Right atrium auricular region (tissue), 2 donors: ENCODE data around the gene ADAM33. TPM values are rescaled to one million over a fixed set of nuclear protein-coding genes. Genes with fewer than 3 reads are reported as not detected.

Source experiments
- DNase-seq: peaks from one replicate; pipeline ENCODE4 v3.0.0-alpha.2; 2019; ENCODE audit warnings: low spot score
- H3K27ac ChIP-seq, 2 donors: fragments of 200-600 bp; sonication (generic); 1 replicate in 1 of 2; 2 replicates in 1 of 2; pipeline ENCODE4 v1.5.1; 2016 to 2019
- H3K27me3 ChIP-seq, 2 donors: fragments of 200-600 bp; sonication (generic); one replicate each; pipeline versions ENCODE4 v1.5.1 to v1.6.0; 2017 to 2019
- H3K36me3 ChIP-seq: fragments of 200-600 bp; sonication (generic); one replicate; pipeline ENCODE4 v1.5.1; 2016
- H3K4me1 ChIP-seq, 2 donors: fragments of 200-600 bp; sonication (generic); one replicate each; pipeline versions ENCODE4 v1.5.1 to v1.6.0; 2017 to 2019
- H3K4me3 ChIP-seq, 2 donors: fragments of 200-600 bp; sonication (generic); 1 replicate in 1 of 2; 2 replicates in 1 of 2; pipeline ENCODE4 v1.5.1; 2017 to 2019; ENCODE audit warnings: mild to moderate bottlenecking in 1 of 2, moderate library complexity in 1 of 2
- H3K9me3 ChIP-seq, 2 donors: fragments of 200-600 bp; sonication (generic); one replicate each; pipeline ENCODE4 v1.5.1; 2019
- total RNA-seq, 2 donors: library from RNA; depleted of rRNA; stranded (reverse); fragments of >200 nt; gene quantifications; one replicate each; pipeline ENCODE4 v1.1.0, GENCODE V29; 2016
- TF ChIP-seq, protein P1 (sequence below), 2 donors: fragments of 200-600 bp; sonication (generic); IDR thresholded peaks; one replicate each; pipeline ENCODE4 v1.5.1; 2019; ENCODE audit warnings: antibody characterized with exemption in 2 of 2

Gene ADAM33
- total RNA-seq, 2 donors from 2014 or later = 9.7 to 13.8 TPM

- Histone ChIP-seq H3K4me3 (no peak overlapping the region), H3K27ac (no peak overlapping the region), H3K9me3 (no peaks in the 10 kb centered on the region), H3K36me3 (no peaks in the 10 kb centered on the region), H3K27me3 (no peaks in the 10 kb centered on the region), H3K4me1 (no peaks in the 10 kb centered on the region)
- DNase-seq = no peak
- TF ChIP-seq, protein P1, sequence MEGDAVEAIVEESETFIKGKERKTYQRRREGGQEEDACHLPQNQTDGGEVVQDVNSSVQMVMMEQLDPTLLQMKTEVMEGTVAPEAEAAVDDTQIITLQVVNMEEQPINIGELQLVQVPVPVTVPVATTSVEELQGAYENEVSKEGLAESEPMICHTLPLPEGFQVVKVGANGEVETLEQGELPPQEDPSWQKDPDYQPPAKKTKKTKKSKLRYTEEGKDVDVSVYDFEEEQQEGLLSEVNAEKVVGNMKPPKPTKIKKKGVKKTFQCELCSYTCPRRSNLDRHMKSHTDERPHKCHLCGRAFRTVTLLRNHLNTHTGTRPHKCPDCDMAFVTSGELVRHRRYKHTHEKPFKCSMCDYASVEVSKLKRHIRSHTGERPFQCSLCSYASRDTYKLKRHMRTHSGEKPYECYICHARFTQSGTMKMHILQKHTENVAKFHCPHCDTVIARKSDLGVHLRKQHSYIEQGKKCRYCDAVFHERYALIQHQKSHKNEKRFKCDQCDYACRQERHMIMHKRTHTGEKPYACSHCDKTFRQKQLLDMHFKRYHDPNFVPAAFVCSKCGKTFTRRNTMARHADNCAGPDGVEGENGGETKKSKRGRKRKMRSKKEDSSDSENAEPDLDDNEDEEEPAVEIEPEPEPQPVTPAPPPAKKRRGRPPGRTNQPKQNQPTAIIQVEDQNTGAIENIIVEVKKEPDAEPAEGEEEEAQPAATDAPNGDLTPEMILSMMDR (IDR thresholded peaks at IDR 0.05) = no peak
Measured at GRCh38 chr20:3696200-3696599, 14.4 kb upstream of the ADAM33 start.

DNA sequence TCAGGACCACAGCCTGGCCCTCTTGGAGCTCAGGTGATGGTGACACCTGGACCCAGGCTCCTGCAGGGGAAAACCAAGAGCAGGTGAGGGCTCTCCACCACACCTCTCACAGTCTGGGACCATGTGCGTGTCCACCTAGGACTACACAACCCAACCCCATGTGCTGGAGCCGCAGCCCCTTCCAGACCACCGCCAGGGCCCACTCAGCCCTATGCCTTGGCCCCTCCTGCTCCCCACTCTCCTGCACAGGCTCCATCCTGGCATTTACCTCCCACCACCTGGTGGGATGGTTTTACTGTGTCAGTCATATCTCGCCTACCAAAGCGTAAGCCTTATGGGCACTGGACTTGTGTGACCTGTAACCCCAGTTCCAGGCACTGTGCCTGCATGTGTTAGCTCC, 13.1 kb upstream of the ADAM33 start:
- no peaks in the 10 kb centered on the region for H3K36me3 ChIP-seq
- no peaks in the 10 kb centered on the region for H3K4me1 ChIP-seq
- TF ChIP-seq, protein P1 (IDR thresholded peaks at IDR 0.05) = no peak
- H3K27ac ChIP-seq = no peak overlapping the region
- DNase-seq = no peak
- no peak overlapping the region for H3K4me3 ChIP-seq
- no peaks in the 10 kb centered on the region for H3K27me3 ChIP-seq
- no peaks in the 10 kb centered on the region for H3K9me3 ChIP-seq

DNA sequence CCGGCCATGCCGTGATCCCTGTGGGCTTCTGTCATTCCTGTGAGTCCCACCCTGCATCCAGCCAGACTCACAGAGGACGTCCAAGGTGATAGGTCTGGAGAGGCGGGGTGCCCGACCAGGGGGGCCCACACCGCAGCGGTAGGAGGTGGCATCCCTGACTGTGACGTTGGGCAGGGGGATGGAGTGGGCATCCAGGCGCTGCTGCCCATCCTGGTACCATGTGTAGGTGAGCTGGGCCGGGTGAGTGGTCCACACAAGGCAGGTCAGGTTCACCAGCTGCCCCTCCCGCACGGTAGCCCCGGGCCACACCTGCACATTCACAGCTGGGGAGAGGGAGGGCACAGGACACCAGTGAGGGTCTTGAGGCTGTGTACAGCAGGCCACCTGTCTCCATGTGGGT, 11.6 kb upstream of the ADAM33 start:
- no peak for DNase-seq
- H3K27me3 ChIP-seq = no peaks in the 10 kb centered on the region
- TF ChIP-seq, protein P1 (IDR thresholded peaks at IDR 0.05) = no peak
- H3K36me3 ChIP-seq = no peaks in the 10 kb centered on the region
- no peaks in the 10 kb centered on the region for H3K9me3 ChIP-seq
- no peaks in the 10 kb centered on the region for H3K4me1 ChIP-seq
- H3K27ac ChIP-seq = no peak overlapping the region
- H3K4me3 ChIP-seq = no peak overlapping the region

DNA sequence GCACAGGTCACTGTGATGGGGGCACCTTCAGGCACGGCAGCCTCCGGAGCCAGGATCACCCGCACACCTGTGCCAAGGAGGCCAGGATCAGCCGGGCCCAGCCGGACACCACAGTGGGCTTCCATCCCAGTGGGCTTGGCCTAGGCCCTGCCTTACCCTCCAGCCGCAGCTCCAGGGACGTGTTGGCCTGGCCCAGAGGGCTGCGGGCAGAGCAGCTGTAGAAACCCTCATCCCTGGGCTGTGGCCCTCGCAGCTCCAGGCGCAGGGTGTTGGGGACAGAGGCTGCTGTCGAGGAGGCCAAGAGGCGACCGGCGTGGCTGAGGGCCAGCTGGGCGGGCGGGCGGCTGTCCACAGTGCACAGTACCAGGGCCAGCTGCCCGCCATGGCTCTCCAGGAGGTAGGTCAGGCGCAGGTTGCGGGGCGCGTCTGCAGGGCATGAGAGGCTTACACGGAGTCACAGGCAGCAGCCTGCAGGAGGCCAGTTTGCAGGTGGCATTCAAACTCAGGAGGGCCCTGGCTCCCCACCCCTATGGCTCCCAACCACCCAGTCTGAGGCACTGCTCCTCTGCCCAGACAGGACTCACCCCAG, 11.0 kb upstream of the ADAM33 start:
- no peak for DNase-seq
- no peaks in the 10 kb centered on the region for H3K36me3 ChIP-seq

GRCh38 chr20:3691897-3692296, 10.1 kb upstream of the ADAM33 start:
- no peak overlapping the region for H3K4me3 ChIP-seq
- TF ChIP-seq, protein P1 (IDR thresholded peaks at IDR 0.05) = no peak
- no peak for DNase-seq

More for the DNA sequence above, 11.0 kb upstream of the ADAM33 start:
- no peak overlapping the region for H3K4me3 ChIP-seq
- H3K27me3 ChIP-seq = no peaks in the 10 kb centered on the region
- TF ChIP-seq, protein P1 (IDR thresholded peaks at IDR 0.05) = no peak
- H3K27ac ChIP-seq = no peak overlapping the region
- no peaks in the 10 kb centered on the region for H3K9me3 ChIP-seq
- no peaks in the 10 kb centered on the region for H3K4me1 ChIP-seq

GRCh38 chr20:3691306-3691705, 9.5 kb upstream of the ADAM33 start:
- Histone ChIP-seq H3K4me1 (peaks cover 0 to 13% of the 10 kb centered on the region in 2 donors), H3K9me3 (no peaks in the 10 kb centered on the region), H3K27ac (no peak overlapping the region), H3K36me3 (no peaks in the 10 kb centered on the region), H3K4me3 (no peak overlapping the region), H3K27me3 (no peaks in the 10 kb centered on the region)
- no peak for DNase-seq
- TF ChIP-seq, protein P1 (IDR thresholded peaks at IDR 0.05) = no peak

More at GRCh38 chr20:3691897-3692296, 10.1 kb upstream of the ADAM33 start:
- Histone ChIP-seq H3K36me3 (no peaks in the 10 kb centered on the region), H3K27me3 (no peaks in the 10 kb centered on the region), H3K27ac (no peak overlapping the region), H3K9me3 (no peaks in the 10 kb centered on the region), H3K4me1 (peaks cover 0 to 7% of the 10 kb centered on the region in 2 donors)
